ENCODE results near the gene KTI12.

GRCh38 chr1:51998701-51999100 is 34.9 kb downstream of the KTI12 start:
- TF ChIP-seq FOXM1 (IDR thresholded peaks at IDR 0.05; ENCODE audit: borderline replicate concordance) (no peak), L3MBTL2 (conservative IDR thresholded peaks at IDR 0.05) (no peak), NFRKB (IDR thresholded peaks at IDR 0.05) (no peak), SP1 (IDR thresholded peaks at IDR 0.05) (no peak), FOXA1 (IDR thresholded peaks at IDR 0.05) (no peak), ZNF384 (IDR thresholded peaks at IDR 0.05) (no peak), SUZ12 (IDR thresholded peaks at IDR 0.05) (no peak), BHLHE40 (IDR thresholded peaks at IDR 0.05; ENCODE audit: borderline replicate concordance) (no peak), CTBP1 (IDR thresholded peaks at IDR 0.05; ENCODE audit: borderline replicate concordance) (no peak), ARNT (IDR thresholded peaks at IDR 0.05) (no peak), TARDBP (IDR thresholded peaks at IDR 0.05) (no peak), ELF4 (IDR thresholded peaks at IDR 0.05) (no peak), FOXK2 (IDR thresholded peaks at IDR 0.05) (no peak)

Data from HEK293T (cell line).